Left ventricle myocardium inferior (tissue), 1 donor: ENCODE data around the gene TLX2. TPM values are rescaled to one million over a fixed set of nuclear protein-coding genes. Genes with fewer than 3 reads are reported as not detected.

Experiments used
- DNase-seq: peaks from one replicate; pipeline ENCODE4 v3.0.0-alpha.2; 2020
- H3K27ac ChIP-seq: fragments of 200-600 bp; replicated peaks from 2 replicates; pipeline ENCODE4 v1.8.0; 2021
- H3K27me3 ChIP-seq: fragments of 200-600 bp; 2 replicates; pipeline ENCODE4 v1.8.0; 2021; ENCODE audit warnings: low read depth
- H3K36me3 ChIP-seq: fragments of 200-600 bp; 2 replicates; pipeline ENCODE4 v1.8.0; 2021
- H3K4me1 ChIP-seq: fragments of 200-600 bp; 2 replicates; pipeline ENCODE4 v1.8.0; 2021
- H3K4me3 ChIP-seq: fragments of 200-600 bp; 2 replicates; pipeline ENCODE4 v1.8.0; 2021; ENCODE audit warnings: mild to moderate bottlenecking, moderate library complexity
- H3K9me3 ChIP-seq: fragments of 200-600 bp; replicated peaks from 2 replicates; pipeline ENCODE4 v1.8.0; 2021
- intact Hi-C: fragments of 100-400 bp; cut with micrococcal nuclease; formaldehyde crosslinking; loops from one replicate; pipeline ENCODE4 v1.11.0; 2022
- total RNA-seq: library from RNA; stranded (reverse); fragmentation: NEBNext Ultra II Directional; extraction: Animal tissue kit (Norgen Biotek cat#: 25700); gene quantifications from one replicate; pipeline ENCODE4 v1.2.1, GENCODE V29; 2021
- TF ChIP-seq, protein P1 (sequence below): fragments of 200-600 bp; IDR thresholded peaks from 2 replicates; pipeline ENCODE4 v1.8.0; 2021; ENCODE audit warnings: antibody characterized with exemption, mild to moderate bottlenecking, borderline replicate concordance
- donor health status: DM: no; HTN: yes; CAD: no; lungs with severe emphysema.

TLX2 gene
- total RNA-seq, 1 donor from 2014 or later: not detected

DNA sequence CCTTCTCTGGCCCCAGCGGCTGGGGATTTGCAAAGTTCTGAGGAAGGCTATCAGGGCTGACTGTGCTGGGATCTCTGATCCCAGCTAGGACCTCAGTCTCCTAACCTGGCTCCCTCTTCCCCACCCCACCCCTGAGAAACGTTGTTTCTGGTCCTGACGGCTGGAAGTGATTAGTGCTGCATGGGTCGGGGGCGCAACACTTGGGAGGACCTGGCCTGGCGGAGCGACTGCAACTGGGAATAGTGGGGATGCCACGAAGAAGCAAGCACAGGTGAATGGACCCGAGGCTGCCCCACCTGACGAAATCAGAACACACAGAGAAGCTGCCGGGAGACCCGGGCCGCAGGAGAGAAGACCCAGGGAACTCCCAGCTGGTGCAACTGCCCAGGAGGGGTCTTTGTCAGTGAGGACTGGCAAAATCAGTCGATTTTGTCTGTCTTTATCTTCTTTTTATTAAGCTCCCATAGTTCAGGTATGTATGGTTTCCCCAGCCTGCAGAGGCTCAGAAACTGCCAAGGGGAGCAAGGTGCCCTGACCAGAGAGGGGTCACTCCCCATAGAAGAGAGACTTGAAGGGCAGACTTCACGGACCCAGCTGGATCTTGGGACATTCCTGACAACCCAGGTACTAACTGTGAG is 14.2 kb upstream of the TLX2 start:
- no peak overlapping the region for H3K27ac ChIP-seq
- H3K4me3 ChIP-seq: peak overlapping the region; percentile 50
- intact Hi-C loops: no loop called here
- peaks cover 85% of the 10 kb centered on the region for H3K27me3 ChIP-seq
- no peak for DNase-seq
- TF ChIP-seq, protein P1, sequence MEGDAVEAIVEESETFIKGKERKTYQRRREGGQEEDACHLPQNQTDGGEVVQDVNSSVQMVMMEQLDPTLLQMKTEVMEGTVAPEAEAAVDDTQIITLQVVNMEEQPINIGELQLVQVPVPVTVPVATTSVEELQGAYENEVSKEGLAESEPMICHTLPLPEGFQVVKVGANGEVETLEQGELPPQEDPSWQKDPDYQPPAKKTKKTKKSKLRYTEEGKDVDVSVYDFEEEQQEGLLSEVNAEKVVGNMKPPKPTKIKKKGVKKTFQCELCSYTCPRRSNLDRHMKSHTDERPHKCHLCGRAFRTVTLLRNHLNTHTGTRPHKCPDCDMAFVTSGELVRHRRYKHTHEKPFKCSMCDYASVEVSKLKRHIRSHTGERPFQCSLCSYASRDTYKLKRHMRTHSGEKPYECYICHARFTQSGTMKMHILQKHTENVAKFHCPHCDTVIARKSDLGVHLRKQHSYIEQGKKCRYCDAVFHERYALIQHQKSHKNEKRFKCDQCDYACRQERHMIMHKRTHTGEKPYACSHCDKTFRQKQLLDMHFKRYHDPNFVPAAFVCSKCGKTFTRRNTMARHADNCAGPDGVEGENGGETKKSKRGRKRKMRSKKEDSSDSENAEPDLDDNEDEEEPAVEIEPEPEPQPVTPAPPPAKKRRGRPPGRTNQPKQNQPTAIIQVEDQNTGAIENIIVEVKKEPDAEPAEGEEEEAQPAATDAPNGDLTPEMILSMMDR: no peak
- no peaks in the 10 kb centered on the region for H3K9me3 ChIP-seq
- H3K4me1 ChIP-seq: peaks cover 60% of the 10 kb centered on the region
- H3K36me3 ChIP-seq: peaks cover 8% of the 10 kb centered on the region

DNA sequence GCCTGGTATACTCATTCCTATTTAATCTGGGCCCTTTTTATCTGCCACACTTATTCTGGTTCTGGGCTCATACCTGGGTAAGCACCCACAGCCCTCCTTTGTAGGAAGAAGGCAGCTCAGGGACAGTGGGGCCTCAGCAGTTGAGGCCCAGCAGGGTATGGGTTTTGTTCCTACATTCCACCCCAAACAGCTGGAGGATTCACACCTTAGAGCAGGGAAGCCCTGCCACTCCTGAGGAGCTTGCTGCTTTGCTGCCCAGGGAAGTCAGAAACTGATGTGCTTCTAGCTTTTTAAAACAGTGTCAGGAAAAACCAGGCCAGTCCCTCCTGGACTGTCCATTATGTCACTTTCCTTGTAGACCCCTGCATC is 13.7 kb upstream of the TLX2 start:
- H3K9me3 ChIP-seq: no peaks in the 10 kb centered on the region
- no peak overlapping the region for H3K27ac ChIP-seq
- TF ChIP-seq, protein P1: no peak
- H3K4me1 ChIP-seq: peaks cover 65% of the 10 kb centered on the region
- H3K4me3 ChIP-seq: no peak overlapping the region
- H3K27me3 ChIP-seq: peaks cover 90% of the 10 kb centered on the region
- peaks cover 13% of the 10 kb centered on the region for H3K36me3 ChIP-seq
- intact Hi-C loops: no loop called here
- no peak for DNase-seq

DNA sequence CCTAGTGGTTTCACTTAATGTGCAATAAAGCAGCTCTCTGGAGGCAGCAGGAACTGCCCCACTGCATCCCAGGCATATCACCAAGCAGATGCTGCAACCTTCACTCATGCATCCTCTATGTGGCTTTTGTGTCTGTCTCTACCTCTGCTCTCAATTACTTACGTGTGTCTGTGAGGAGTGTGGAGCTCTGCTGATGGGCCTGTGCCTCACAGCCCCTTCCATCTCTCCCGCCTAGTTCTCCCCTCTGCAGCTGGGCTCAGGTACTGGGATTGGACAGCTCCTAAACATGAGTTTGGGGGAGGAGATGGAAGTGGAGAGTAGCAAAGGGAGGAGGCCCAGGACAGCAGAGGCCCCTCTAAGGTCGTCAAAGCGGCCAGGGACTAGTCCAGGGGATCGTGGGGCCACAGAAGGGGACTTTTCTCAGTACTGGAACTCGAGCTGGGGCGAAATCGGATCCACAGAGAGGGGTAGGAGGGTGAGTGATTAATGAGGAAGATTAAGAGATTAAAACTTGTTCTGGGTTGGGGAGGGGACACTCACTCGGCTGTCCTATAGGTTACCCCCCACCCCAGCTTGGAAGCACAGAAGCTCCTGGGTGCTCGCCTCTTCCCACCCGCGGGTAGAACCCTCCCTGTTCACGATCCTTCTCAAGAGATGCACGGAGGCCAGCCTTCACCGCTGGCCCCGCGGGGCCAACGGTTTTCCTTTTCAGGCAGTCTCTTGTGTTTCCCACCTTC is 12.7 kb upstream of the TLX2 start:
- peaks cover 75% of the 10 kb centered on the region for H3K4me1 ChIP-seq

DNA sequence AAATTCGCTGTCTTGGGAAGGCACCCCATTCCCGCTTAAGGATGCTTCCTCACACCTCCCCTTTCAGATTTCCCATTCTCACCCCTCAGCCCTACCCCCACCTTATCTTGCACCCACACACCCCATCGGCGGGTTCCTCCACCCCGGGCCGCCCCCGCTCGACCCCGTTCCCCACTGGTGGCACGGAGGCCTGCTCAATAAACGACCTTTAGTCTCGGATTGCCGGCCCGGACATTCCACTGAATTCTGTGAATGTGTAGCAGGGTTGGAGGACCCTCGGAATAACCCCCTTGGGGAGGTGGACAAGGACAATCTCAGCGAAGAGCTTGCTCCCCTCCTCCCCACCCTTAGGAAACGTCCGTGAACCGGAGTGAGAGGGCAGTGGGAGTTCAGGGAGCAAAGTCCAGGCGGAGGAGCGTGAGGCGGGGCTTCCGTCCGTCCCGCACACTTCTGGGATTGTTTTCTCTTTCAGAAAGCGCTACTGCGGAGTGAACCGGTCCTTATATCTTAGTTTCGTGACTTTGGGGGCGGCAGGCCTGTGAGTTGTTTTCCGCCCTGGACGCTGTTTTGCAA is 12.0 kb upstream of the TLX2 start:
- Histone ChIP-seq H3K27me3 (peaks cover 94% of the 10 kb centered on the region), H3K4me3 (peak overlapping the region; percentile 80), H3K4me1 (peaks cover 82% of the 10 kb centered on the region), H3K9me3 (no peaks in the 10 kb centered on the region), H3K36me3 (peaks cover 21% of the 10 kb centered on the region), H3K27ac (peak overlapping the region; percentile 93)
- intact Hi-C loops: no loop called here
- DNase-seq: no peak
- TF ChIP-seq, protein P1: no peak

More for the DNA sequence above, 12.7 kb upstream of the TLX2 start:
- intact Hi-C loops: no loop called here
- TF ChIP-seq, protein P1: no peak
- Histone ChIP-seq H3K4me3 (peak overlapping the region; percentile 80), H3K27me3 (peaks cover 99% of the 10 kb centered on the region), H3K36me3 (peaks cover 21% of the 10 kb centered on the region), H3K9me3 (no peaks in the 10 kb centered on the region), H3K27ac (no peak overlapping the region)
- DNase-seq: no peak

DNA sequence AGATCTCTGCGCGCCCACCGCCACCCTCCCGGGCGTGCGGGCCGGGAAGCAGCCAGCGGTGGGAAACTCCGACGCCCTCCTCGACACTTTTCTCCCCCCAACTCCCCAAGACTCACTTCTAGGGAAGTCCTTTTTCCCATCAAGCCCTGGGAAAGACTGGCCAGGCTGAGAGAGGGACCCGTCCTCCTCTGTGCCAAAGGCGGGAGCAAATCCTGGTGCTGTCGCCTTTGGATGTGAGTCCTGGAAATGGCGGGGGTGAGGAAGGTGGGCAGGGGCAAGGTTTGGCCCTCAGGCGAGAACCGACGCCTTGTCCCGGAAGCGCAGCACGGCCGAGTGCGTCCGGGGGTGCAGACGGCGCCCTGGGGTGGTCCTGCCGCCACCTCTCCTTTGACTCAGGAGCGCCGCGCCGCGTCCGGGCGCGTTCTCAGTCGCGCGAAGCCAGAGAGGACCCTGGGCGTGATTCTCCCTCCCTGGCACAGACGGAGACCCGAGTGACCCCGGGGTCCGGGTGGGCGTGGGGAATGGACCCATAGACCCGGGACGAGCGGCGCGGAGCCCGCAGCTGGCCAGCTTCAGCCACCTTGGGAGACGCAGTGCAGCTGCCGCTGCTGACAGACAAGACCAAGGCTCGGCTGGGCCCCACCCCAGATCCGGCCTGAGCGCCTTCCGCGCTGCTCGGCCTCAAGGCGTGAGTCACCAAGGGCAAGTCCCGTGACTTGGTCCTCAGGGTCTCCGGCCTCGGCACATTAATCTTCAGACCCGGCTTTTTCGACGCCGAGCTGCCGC is 11.3 kb upstream of the TLX2 start:
- TF ChIP-seq, protein P1: peak; percentile 35
- peaks cover 87% of the 10 kb centered on the region for H3K27me3 ChIP-seq
- peaks cover 81% of the 10 kb centered on the region for H3K4me1 ChIP-seq
- peak; percentile 87 for DNase-seq
- intact Hi-C loops: no loop called here
- H3K36me3 ChIP-seq: peaks cover 21% of the 10 kb centered on the region
- H3K27ac ChIP-seq: peak overlapping the region; percentile 93
- H3K4me3 ChIP-seq: peak overlapping the region; percentile 80
- H3K9me3 ChIP-seq: no peaks in the 10 kb centered on the region
